T1000 (cell line): ENCODE results near the gene SLC37A1.

Experiments
- DNase-seq: peaks from one replicate; lab custom pipeline; 2025; ENCODE audit warnings: mixed read lengths; lab: John Stamatoyannopoulos, UW

SLC37A1 gene

GRCh38 chr21:42527489-42528158 lies 14.0 kb downstream of the SLC37A1 start:
- no peak for DNase-seq

DNA sequence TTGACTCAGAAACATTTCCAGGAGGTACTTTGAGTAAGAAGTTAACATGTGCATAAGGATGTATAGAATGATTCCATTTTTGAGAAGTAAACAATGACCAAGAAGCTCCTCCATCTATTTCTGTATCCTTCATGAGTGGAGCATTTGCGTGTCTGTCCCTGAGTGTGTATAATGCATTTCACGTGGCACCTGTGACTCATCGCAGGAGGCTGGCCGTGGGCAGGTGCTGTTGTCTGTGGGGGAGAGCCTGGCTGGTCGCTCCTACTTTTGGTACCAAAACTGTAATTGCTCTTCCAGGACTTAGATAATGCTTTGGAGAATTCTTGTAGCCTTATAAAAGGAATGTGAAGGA lies 16.5 kb downstream of the SLC37A1 start:
- DNase-seq: no peak

GRCh38 chr21:42531771-42532170 lies 18.1 kb downstream of the SLC37A1 start:
- DNase-seq: no peak

GRCh38 chr21:42532466-42533181 lies 19.0 kb downstream of the SLC37A1 start:
- DNase-seq: no peak

DNA sequence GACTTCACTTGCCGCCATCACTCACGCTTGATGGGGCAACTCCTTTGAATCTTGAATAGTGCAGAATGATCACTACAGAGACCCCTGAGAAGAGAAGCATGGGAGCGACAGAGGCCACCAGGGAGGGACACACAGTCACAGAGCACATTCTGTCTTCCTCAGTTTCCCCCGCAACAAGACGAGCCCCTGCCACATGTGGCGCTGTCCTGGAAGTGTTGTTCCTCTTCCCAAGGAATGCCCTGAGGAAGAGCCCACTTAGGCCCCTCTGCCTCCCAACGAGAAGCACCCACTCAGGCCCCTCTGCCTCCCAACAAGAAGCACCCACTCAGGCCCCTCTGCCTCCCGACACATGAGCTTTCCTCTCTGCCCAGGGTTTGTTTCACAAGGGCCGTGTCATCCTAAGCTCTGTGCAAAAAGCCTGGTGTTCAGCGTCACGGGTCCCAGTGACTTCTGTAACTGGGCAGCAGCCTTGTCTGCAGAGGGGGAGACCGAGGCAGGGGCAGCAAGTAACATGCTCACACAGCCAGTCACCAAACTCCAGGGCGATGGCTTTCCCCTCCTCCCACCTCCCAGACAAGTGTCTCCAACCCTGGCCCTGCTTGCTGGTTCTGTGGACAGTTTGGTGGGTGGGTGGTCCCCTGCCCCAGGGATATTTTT lies 19.8 kb downstream of the SLC37A1 start:
- no peak for DNase-seq

DNA sequence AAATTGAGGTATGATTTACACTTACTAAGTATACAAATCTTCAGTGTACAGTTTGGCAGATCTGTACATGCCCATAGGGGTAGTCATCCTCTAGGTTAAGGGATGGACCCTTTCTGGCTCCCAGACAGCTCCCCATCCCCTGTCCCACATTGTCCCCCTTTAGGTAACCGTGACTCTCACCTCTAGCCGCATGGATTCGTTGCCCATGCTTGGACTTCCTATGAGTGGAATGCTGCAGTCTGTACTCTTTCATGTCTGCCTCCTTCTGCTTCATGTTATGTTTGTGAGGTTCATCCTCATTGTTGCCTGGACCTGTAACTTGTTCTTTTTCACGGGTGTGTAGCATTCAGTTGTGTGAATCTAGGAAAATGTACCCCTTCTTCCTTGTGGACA lies 20.3 kb downstream of the SLC37A1 start:
- DNase-seq: no peak

DNA sequence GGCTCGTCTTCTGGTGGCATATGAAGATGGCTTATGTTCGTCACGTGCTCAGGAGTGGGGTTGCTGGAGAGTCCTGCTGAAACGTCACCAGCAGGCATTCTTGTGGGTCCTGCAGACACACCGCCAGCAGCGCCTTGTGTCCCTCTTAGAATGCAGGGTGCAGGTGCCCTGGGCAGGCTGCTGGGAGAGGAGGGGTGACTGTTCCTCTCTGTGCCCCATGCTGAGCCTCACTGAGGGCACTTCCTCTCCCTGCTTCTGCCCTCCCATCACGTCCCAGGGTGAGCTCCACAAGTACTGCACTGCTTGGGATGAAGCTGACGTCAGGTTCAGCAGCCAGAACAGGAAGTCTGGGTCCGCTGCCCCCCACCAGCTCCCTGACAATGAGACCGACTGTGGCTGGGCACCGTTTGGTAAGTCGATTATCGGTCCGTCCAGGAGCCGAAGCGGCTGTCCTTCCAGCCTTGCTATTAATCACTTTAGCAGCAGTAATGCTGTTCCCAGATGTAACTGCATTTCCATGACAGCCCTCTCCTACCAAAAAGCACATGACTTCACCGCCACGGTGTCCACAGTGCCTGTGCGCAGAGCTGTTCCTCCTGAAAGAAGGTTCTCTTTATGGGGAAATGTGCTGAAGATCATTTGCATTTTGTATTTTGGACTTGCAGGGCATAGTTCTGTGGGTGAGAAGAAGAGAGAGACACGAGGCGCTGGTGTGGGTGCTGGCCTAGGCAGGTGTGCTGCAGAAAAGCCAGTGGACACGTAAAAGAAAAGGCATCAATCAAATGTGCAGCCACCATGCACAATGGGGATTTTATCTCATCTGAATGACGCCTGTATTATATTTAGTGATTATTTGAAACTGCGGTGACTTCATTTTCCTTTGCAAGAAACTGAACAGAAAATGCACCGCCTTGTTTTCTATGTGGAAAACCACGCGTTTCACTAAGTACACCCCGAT lies 21.0 kb downstream of the SLC37A1 start:
- no peak for DNase-seq

- no peak for DNase-seq
Measured at GRCh38 chr21:42535602-42536171, 22.0 kb downstream of the SLC37A1 start.

DNA sequence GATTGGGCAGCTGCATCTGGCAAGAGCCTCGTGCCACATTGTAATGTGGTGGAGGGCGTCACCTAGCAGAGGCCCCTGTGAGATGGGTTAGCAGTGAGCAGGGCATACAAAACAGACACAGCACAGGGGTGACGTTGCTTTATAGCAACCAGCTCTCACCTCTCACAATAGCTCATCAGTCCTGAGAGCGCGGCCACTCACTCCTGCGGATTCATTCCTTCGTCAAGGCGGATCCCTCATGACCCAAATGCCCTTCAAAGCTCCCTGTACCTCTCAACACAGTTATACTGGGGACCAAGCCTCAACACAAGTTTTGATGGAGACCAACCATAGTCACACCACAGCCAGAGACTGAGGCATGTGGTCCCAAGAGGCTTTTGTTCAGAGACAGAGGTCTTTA lies 22.9 kb downstream of the SLC37A1 start:
- DNase-seq: no peak

GRCh38 chr21:42537106-42537742 lies 23.6 kb downstream of the SLC37A1 start:
- no peak for DNase-seq

DNA sequence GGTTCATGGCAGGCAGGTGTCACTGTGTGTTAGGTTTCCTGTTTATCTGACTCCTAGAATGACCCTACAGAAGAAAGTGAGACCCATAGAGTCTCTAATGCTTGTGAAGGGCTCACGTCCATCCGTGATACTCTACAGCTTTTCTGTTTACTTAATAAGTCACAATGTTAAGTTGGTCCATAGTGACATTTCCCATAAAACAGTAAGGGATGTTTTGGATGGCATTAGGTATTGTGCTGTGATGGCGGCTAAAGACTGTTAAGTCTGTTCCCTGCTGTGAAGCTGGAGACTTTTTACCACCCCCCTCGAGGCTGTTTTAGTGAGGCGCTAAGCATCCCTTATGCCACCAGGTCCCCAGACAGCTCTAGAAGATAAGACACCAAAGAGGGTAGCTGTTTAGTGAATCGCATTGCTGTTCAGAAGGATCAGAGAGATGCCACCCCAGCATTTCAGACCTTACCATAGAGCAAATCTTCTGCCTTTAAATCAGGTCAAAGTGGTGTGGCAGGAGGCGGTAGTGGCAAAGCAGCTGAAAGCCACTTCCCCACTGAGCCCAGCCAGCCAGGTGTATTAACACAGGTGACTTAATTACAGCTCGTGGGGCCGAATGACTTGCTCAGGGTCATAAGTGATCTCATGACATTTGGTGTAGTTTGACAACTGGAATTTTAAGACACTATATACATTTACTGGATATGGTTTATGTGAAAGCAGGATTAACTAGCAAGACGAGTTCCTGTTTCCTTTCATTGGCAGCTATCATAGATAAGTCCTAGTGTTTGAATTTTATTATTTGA lies 25.0 kb downstream of the SLC37A1 start:
- DNase-seq: no peak

DNA sequence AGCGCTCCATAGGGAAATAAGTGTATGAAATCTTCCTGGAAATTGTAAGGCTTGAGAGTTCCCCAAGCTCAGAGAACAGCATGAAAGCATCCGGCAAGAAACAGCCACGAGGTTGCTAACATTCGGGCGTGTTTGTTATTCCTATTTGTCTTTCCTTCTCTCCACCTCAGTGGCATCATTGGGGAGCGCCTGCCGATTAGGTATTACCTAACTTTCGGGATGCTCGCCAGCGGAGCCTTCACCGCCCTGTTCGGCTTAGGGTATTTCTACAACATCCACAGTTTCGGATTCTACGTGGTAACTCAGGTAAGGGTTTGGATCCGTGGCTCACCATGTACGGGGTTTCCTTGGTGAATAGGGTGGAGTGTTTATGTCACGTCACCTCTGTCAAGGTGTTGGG lies 25.7 kb downstream of the SLC37A1 start:
- no peak for DNase-seq

GRCh38 chr21:42539931-42540343 lies 26.3 kb downstream of the SLC37A1 start:
- no peak for DNase-seq

DNA sequence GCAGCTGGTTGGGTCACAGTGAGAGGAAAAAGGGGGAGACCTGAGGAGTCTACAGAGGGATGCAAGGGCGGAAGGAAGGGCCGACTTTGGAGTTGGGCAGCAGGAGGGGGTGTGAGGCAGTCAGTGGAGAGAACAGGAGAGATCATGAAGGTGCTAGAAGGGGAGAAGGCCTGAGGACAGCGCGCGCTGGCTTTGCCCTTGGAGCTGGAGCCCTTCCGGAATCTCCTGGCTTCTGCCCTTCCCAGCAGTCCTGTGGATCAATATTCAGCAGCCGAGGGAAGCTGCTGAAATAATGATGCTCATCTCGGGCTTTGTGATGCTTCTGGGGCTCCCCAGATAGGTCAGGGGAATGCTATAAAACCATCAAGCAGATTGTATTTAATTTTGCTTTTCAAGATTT lies 26.7 kb downstream of the SLC37A1 start:
- no peak for DNase-seq

DNA sequence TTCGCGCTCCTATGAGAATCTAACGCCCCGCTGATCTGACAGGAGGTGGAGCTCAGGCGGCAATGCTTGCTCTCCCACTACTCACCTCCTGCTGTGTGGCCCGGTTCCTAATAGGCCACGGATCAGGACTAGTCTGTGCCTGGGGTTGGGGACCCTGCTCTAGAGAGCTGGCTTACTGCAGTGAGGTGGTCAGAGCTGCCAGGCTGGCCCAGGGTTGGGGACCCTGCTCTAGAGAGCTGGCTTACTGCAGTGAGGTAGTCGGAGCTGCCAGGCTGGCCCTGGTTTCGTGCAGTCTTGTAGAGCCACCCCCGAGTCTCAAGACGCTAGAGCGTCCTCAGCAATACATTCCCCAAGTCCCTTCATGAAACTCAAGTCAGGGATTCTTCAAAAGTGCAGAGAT lies 27.5 kb downstream of the SLC37A1 start:
- no peak for DNase-seq

GRCh38 chr21:42541618-42542017 lies 28.0 kb downstream of the SLC37A1 start:
- DNase-seq: no peak

DNA sequence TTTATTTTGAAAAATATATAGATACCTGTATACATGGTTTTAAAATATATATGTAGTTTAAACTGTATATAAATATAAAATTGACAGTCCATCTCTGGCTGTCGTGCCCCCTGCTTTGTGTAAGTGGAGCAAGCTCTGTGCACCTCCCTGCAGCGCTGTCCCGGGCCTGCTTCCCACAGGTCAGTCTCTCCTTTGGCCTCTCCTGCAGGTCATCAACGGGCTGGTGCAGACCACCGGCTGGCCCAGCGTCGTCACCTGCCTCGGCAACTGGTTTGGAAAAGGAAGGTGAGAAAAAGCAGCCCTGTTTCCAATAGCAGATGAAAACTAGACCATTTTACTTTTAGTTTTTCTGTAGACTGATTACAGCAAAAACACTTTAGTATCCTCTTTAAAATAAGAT lies 28.5 kb downstream of the SLC37A1 start:
- DNase-seq: no peak

- DNase-seq: no peak
Measured at GRCh38 chr21:42542596-42542995, 28.9 kb downstream of the SLC37A1 start.

DNA sequence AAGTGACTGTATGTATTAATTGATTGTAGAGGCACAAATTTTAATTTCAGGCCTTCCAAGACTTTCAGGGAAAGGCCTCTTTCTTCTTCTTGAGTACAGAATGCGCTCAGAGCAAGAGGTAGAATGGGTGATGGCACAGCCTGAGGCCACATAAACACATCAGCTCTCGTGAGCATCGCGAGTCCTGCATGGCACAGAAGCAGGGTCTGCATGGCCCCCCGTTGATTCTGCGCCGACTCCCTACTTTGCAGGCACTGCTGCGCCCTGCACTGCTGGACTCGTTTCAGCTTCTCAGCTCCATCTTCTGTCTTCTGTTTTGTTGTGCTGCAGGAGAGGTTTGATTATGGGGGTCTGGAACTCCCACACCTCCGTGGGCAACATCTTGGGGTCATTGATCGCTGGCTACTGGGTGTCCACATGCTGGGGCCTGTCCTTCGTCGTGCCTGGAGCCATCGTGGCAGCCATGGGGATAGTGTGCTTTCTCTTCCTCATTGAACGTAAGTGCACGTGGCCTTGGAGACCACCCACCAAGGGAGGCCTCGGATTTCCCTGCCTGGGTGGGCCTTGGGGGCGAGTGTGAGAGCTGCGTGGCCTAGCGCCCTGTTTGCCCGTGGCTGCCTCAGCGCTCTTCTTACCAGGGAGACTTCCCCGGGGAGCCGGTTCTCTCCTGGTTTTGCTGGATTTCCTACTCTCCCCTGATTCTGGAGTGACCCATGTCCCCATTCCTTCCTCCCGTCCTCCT lies 29.6 kb downstream of the SLC37A1 start:
- DNase-seq: no peak

GRCh38 chr21:42544544-42544943 lies 30.9 kb downstream of the SLC37A1 start:
- DNase-seq: no peak
